SK-N-MC (cell line): Measurements from ENCODE around the gene TNNI3.
A peak's percentile ranks its signal among the peaks of the same experiment; 100 is the strongest.

Experiments
- DNase-seq: peaks from one replicate; pipeline ENCODE4 v3.0.0-alpha.2; 2011; ENCODE audit warnings: low read depth, low spot score
- H3K27ac ChIP-seq: fragments of 200-600 bp; sonication (generic); 2 replicates; pipeline ENCODE4 v1.5.1; 2016; ENCODE audit warnings: mixed run types
- H3K36me3 ChIP-seq: fragments of 200-600 bp; sonication (generic); 2 replicates; pipeline ENCODE4 v1.6.1; 2017; ENCODE audit warnings: antibody characterized with exemption, low read length, mixed read lengths; ENCODE audit not compliant: insufficient read depth
- H3K4me3 ChIP-seq: fragments of 200-600 bp; sonication (generic); 2 replicates; pipeline ENCODE4 v1.5.1; 2016
- H3K9ac ChIP-seq: fragments of 200-600 bp; sonication (generic); 2 replicates; pipeline ENCODE4 v1.8.0; 2017; ENCODE audit warnings: mixed run types, mixed read lengths; ENCODE audit not compliant: insufficient read length
- H3K9me3 ChIP-seq: fragments of 200-600 bp; sonication (generic); 2 replicates; pipeline ENCODE4 v1.6.1; 2017; ENCODE audit warnings: low read depth, mild to moderate bottlenecking, antibody characterized with exemption, low read length, moderate library complexity, mixed read lengths
- EZH2 ChIP-seq: fragments of 200-600 bp; sonication (generic); IDR thresholded peaks from one replicate; pipeline ENCODE4 v1.6.1; 2017; ENCODE audit warnings: antibody characterized with exemption
- FOXP2 ChIP-seq: optimal IDR thresholded peaks from 2 replicates; pipeline ENCODE3; 2011; ENCODE audit warnings: mild to moderate bottlenecking, moderate library complexity; ENCODE audit not compliant: insufficient read depth; ENCODE audit errors: extremely low read length, control extremely low read depth
- POLR2AphosphoS5 ChIP-seq: IDR thresholded peaks from 2 replicates; pipeline ENCODE4 v1.6.1; 2012; ENCODE audit warnings: mild to moderate bottlenecking, low read depth, low read length, borderline replicate concordance

The TNNI3 gene

DNA sequence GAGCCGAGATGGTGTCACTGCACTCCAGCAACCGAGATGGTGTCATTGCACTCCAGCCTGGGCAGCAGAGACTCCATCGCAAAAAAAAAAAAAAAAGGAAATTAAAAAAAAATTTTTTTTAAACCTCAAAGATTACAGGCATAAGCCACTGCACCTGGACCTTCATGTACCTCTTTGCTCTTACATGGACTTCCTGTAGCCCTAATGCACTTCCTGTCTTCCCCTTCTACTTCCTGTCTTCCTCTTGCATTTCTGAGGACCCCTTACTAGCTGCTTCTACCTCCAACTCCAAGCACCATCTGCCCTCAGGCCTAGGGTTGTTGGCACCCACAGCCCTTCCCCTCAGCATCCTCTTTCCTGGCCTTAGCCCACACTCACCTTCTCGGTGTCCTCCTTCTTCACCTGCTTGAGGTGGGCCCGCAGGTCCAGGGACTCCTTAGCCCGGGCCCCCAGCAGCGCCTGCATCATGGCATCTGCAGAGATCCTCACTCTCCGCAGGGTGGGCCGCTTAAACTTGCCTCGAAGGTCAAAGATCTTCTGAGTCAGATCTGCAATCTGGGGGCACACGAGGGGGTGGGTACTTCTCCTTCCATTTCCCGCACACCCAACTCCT lies 3.8 kb downstream of the TNNI3 start:
- DNase-seq: no peak
- TF ChIP-seq POLR2AphosphoS5: no peak
- H3K4me3 ChIP-seq: no peak overlapping the region
- H3K27ac ChIP-seq: no peak overlapping the region
- no peak overlapping the region for H3K9ac ChIP-seq
- peaks cover 11% of the 10 kb centered on the region for H3K36me3 ChIP-seq
- H3K9me3 ChIP-seq: no peaks in the 10 kb centered on the region; the same call in 1 of the 2 replicates

DNA sequence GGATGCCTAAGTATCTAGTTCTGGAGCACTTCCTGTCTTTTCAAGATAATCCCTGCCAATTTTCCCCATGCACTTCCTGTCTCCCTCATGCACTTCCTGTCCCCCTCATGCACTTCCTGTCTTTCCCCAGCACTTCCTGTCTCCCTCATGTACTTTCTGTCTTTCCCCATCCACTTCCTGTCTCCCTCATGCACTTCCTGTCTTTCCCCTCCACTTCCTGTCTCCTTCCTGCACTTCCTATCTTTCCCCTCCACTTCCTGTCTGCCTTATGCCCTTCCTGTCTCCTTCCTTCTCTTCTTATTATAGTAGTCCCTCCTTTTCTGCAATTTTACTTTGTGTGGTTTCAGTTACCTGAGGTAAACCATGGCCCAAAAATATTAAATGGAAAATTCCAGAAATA lies 5.5 kb downstream of the TNNI3 start:
- peak overlapping the region; percentile 49; the same call in 1 of the 2 replicates for H3K4me3 ChIP-seq
- H3K9ac ChIP-seq: no peak overlapping the region
- H3K27ac ChIP-seq: peak overlapping the region; percentile 98
- H3K36me3 ChIP-seq: peaks cover 11% of the 10 kb centered on the region
- TF ChIP-seq EZH2 (no peak), FOXP2 (no peak), POLR2AphosphoS5 (no peak)
- peak; percentile 94 for DNase-seq
- no peaks in the 10 kb centered on the region; the same call in 1 of the 2 replicates for H3K9me3 ChIP-seq

DNA sequence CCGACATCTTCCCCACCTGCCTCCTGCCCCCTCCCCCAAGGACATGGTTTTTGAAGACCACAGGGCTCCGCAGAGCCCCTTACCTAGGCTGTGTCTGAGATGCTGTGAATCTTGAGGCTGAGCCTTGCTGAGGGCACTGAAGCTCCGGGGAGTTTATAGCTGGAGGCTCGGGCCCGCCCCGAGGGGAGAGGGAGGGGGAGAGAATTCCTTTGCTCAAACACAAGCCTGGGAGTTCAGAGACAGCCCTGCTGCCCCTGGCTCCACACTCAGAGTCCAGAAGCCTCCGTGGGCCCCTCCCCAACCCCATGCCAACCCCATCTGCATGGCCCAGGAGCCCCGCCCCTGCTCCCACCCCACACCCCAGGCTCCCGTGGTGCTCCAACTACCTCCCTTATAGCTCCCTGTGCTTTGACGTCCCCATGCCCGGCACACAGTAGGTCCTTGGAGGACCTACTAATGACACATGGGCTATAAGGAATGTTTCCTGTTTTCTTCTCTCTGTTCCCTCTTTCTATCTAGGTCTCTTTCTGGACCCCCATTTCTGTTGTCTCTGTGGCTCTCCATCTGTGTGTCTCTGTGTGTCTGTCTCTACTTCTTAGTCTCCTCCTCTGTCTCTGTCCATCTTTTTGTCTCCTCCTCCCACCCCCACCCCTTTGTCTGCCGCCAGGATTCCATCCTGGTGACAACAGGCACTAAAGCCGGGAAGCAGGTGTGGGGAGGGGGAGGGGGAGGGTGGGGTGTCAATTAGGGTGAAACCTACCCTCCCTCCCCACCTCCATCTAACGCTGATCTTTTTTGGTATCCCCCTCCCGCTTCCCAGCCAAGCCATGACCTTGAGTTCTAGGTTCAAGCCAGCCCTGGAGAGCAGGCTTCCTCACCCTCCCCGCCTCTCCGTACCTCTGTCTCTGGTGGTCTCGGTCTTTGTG lies 8.2 kb downstream of the TNNI3 start, which contains the start of gene TNNT1:
TSS of gene TNNT1 (minus strand) at position 129 of the 926 bp plus-strand sequence. CDS start 2,049 bp downstream, outside the sequence.
- Histone ChIP-seq H3K27ac (0 out of 2 replicates have a peak within 1 kb of the TSS, but pooled peaks have one; percentile 5), H3K4me3 (peak within 1 kb of the TSS; percentile 5; the same call in 1 of the 2 replicates), H3K9me3 (no peaks in the 10 kb centered on the region; the same call in 1 of the 2 replicates), H3K36me3 (peaks cover 11% of the 10 kb centered on the region), H3K9ac (no peak within 1 kb of the TSS)
- TF ChIP-seq POLR2AphosphoS5 (no peak), EZH2 (no peak), FOXP2 (no peak)
- no peak for DNase-seq

DNA sequence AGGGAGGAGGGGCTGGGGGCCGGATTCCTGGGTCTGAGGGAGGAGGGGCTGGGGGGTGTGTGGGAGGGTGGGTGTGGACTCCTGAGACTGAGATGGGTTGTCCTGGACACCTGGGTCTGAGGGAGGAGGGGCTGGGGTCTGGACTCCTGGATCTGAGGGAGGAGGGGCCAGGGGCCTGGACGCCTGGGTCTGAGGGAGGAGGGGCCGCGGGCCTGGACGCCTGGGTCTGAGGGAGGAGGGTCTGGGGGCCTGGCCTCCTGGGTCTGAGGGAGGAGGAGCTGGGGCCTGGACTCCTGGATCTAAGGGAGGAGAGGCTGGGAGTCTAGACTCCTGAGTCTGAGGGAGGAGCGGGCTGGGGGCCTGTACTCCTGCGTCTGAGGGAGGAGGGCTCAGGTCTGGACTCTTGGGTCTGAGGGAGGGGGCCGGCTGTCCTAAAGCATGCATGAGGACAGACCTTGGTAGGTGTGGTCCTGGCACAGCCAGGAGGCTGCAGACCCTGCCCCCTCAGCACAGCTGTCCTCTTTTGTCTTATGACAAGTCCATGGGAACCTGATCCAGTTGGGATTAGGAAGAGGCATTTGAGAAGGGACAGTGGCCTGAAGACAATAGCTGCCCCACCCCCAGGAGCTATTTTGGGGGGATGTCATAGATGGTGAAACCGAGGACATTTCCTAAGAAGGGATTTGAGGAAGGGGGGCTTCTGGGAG lies 9.8 kb downstream of the TNNI3 start:
- DNase-seq: no peak
- H3K36me3 ChIP-seq: peaks cover 6% of the 10 kb centered on the region
- TF ChIP-seq POLR2AphosphoS5 (no peak), EZH2 (no peak), FOXP2 (no peak)
- H3K27ac ChIP-seq: no peak overlapping the region
- H3K4me3 ChIP-seq: no peak overlapping the region
- no peaks in the 10 kb centered on the region; the same call in 1 of the 2 replicates for H3K9me3 ChIP-seq
- no peak overlapping the region for H3K9ac ChIP-seq

DNA sequence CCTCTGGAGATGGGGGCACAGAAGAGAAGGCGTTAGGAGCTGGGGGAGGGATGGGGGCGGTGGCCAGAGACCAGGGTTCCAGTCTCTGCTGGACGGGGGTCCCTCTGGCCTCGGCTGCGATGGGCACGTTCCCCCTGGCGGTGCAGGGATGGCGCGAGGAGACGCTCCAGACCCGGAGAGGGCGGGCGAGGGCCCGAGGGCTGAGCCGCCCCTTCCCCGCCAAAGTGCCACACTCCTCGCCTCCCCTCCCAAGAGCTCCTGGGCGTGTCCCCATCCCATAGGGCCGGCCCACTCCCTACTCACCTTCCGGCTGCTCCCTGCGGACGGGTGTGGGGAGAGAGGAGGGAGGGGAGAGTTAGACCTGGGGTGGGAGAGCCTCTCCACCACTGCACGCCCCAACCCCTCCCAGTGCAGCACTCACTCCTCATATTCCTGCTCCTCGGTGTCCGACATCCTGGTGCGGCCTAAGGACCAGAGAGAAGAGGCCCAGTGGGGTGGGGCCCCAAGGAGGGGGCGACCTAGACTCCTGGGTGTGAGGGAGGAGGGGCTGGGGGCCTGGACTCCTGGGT lies 10.7 kb downstream of the TNNI3 start:
- H3K27ac ChIP-seq: no peak overlapping the region
- peak overlapping the region; percentile 84 for H3K4me3 ChIP-seq

DNA sequence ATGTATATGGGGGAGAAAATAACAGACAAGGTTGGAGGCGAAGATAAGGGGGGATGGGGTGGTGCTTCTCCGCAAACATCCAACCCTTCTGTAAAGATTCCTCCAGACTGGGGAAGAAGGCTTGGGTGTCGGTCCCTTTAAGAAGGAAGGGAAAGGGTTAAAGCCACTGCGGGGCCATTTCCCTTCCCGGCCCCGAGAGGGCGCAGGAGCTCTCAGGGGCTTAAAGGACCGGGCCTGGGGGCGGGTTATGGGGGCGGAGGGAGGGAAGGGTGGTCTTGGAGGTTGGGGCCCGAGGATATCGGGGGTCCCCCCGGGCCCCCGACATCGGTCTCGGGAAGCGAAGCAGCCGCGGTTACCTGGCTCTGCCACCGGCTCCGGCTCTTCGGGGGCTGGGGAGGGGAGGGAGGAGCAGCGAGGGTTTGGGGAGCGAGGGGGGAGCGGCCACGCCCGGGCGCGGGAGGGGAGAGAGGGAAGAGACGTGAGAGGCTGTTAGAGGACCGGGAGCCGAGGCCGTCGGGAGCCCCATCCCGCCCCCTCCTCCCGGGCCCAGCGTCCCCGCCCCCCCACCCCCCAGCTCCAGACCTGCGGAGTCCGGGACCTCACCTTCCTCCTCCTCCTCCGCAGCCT lies 11.3 kb downstream of the TNNI3 start:
- no peaks in the 10 kb centered on the region for H3K9me3 ChIP-seq
- DNase-seq: no peak
- peak overlapping the region; percentile 51 for H3K9ac ChIP-seq
- H3K4me3 ChIP-seq: peak overlapping the region; percentile 84
- peaks cover under 1% of the 10 kb centered on the region for H3K36me3 ChIP-seq
- no peak for TF ChIP-seq FOXP2
- H3K27ac ChIP-seq: no peak overlapping the region

More for the DNA sequence above, 10.7 kb downstream of the TNNI3 start:
- H3K9me3 ChIP-seq: no peaks in the 10 kb centered on the region
- TF ChIP-seq FOXP2 (no peak), POLR2AphosphoS5 (peak; percentile 57), EZH2 (no peak)
- DNase-seq: no peak
- H3K36me3 ChIP-seq: peaks cover 6% of the 10 kb centered on the region
- peak overlapping the region; percentile 51 for H3K9ac ChIP-seq

DNA sequence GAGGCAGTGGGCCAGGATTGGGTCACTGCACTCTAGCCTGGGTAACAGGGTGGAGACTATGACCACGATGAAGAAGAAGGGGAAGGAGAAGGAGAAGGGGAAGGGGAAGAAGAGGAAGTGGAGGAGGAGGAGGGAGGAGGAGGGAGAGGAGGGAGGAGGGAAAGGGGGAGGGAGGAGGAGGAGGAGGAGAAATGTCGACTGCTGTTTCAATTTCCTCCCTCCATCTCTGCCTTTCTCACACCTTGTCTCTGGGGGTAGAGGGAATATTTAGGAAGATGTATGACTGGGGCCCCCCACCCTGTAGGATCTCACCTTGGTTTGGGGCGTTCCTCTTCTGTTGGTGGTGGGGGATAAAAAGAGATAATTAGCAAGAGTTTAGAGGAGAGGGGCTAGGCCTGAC lies 12.3 kb downstream of the TNNI3 start:
- Histone ChIP-seq H3K9me3 (no peaks in the 10 kb centered on the region), H3K27ac (no peak overlapping the region), H3K9ac (no peak overlapping the region), H3K4me3 (no peak overlapping the region; the same call in 1 of the 2 replicates), H3K36me3 (no peaks in the 10 kb centered on the region)
- DNase-seq: no peak
- TF ChIP-seq EZH2: no peak
